Measurements from ENCODE around the gene HBA1.

Gene HBA1

GRCh38 chr16:212999-213398 is 36.5 kb downstream of the HBA1 start:
- no peak overlapping the region for H3K4me3 ChIP-seq (ENCODE audit: low read depth, low read length)
- no peak for TF ChIP-seq CTCF (IDR thresholded peaks at IDR 0.05; ENCODE audit: borderline replicate concordance, insufficient read depth, low read depth, low read length)

GRCh38 chr16:220021-220420 is 43.5 kb downstream of the HBA1 start:
- no peak for TF ChIP-seq CTCF (IDR thresholded peaks at IDR 0.05; ENCODE audit: borderline replicate concordance, insufficient read depth, low read depth, low read length)

More at GRCh38 chr16:220021-220420, 43.5 kb downstream of the HBA1 start:
- H3K4me3 ChIP-seq (ENCODE audit: low read depth, low read length) = no peak overlapping the region
